ENCODE results near the gene CEMIP. TPM values are rescaled to one million over a fixed set of nuclear protein-coding genes. Genes with fewer than 3 reads are reported as not detected.

The CEMIP gene
- total RNA-seq, 1 donor from 2014 or later = 0.30 TPM

GRCh38 chr15:80820092-80820491 is 40.9 kb downstream of the CEMIP start:
- DNase-seq (ENCODE audit: low spot score) = no peak
- H3K27ac Mint-ChIP-seq = no peak overlapping the region
- intact Hi-C loops (cut with micrococcal nuclease) = no loop called here
- H3K9me3 Mint-ChIP-seq = no peaks in the 10 kb centered on the region
- no peak overlapping the region for H3K4me3 Mint-ChIP-seq (ENCODE audit: low read depth)
- peaks cover 19% of the 10 kb centered on the region for H3K27me3 Mint-ChIP-seq (ENCODE audit: low read depth)
- peaks cover 1% of the 10 kb centered on the region for H3K4me1 Mint-ChIP-seq (ENCODE audit: low read depth)
- H3K36me3 Mint-ChIP-seq (ENCODE audit: low read depth) = no peaks in the 10 kb centered on the region

DNA sequence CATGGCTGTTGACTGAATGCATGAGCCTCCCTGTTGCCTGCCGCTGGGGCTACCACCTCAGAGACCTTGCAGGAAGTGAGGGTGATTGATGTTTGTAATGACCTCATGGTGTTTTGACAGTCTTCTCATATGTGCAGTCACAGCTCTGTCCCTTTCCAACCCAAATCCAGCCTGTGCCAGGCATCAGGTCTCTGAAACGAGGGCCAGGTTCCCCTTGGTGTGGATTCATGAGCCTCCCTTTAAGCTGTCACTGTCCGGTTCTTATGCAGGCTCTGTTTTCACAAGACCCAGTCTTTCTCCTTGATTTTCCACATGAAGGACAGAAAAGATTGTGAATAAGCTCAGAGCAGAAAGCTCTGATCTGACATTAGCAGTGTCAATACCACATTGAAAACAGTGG is 43.1 kb downstream of the CEMIP start:
- H3K27me3 Mint-ChIP-seq (ENCODE audit: low read depth) = peaks cover 11% of the 10 kb centered on the region
- H3K27ac Mint-ChIP-seq = no peak overlapping the region
- intact Hi-C loops (cut with micrococcal nuclease) = no loop called here
- no peak overlapping the region for H3K4me3 Mint-ChIP-seq (ENCODE audit: low read depth)
- H3K9me3 Mint-ChIP-seq = no peaks in the 10 kb centered on the region
- no peaks in the 10 kb centered on the region for H3K36me3 Mint-ChIP-seq (ENCODE audit: low read depth)
- DNase-seq (ENCODE audit: low spot score) = no peak
- H3K4me1 Mint-ChIP-seq (ENCODE audit: low read depth) = no peaks in the 10 kb centered on the region

GRCh38 chr15:80822676-80823075 is 43.5 kb downstream of the CEMIP start:
- Mint-ChIP-seq H3K36me3 (ENCODE audit: low read depth) (no peaks in the 10 kb centered on the region), H3K4me1 (ENCODE audit: low read depth) (no peaks in the 10 kb centered on the region), H3K9me3 (no peaks in the 10 kb centered on the region), H3K27me3 (ENCODE audit: low read depth) (peaks cover 11% of the 10 kb centered on the region), H3K4me3 (ENCODE audit: low read depth) (no peak overlapping the region), H3K27ac (no peak overlapping the region)
- intact Hi-C loops (cut with micrococcal nuclease) = no loop called here
- DNase-seq (ENCODE audit: low spot score) = no peak

- Mint-ChIP-seq H3K36me3 (ENCODE audit: low read depth) (no peaks in the 10 kb centered on the region), H3K4me3 (ENCODE audit: low read depth) (no peak overlapping the region), H3K27me3 (ENCODE audit: low read depth) (peaks cover 8% of the 10 kb centered on the region), H3K9me3 (no peaks in the 10 kb centered on the region), H3K4me1 (ENCODE audit: low read depth) (no peaks in the 10 kb centered on the region), H3K27ac (no peak overlapping the region)
- intact Hi-C loops (cut with micrococcal nuclease) = no loop called here
- no peak for DNase-seq (ENCODE audit: low spot score)
These were observed 44.0 kb downstream of the CEMIP start for GRCh38 chr15:80823120-80823519.

- Mint-ChIP-seq H3K36me3 (ENCODE audit: low read depth) (no peaks in the 10 kb centered on the region), H3K27me3 (ENCODE audit: low read depth) (peaks cover 4% of the 10 kb centered on the region), H3K27ac (no peak overlapping the region), H3K9me3 (no peaks in the 10 kb centered on the region), H3K4me3 (ENCODE audit: low read depth) (no peak overlapping the region), H3K4me1 (ENCODE audit: low read depth) (no peaks in the 10 kb centered on the region)
- intact Hi-C loops (cut with micrococcal nuclease) = no loop called here
- no peak for DNase-seq (ENCODE audit: low spot score)
These were observed 44.8 kb downstream of the CEMIP start for GRCh38 chr15:80823995-80824394.

- H3K27ac Mint-ChIP-seq = no peak overlapping the region
- no peaks in the 10 kb centered on the region for H3K4me1 Mint-ChIP-seq (ENCODE audit: low read depth)
- H3K4me3 Mint-ChIP-seq (ENCODE audit: low read depth) = no peak overlapping the region
- H3K9me3 Mint-ChIP-seq = no peaks in the 10 kb centered on the region
- peaks cover 4% of the 10 kb centered on the region for H3K27me3 Mint-ChIP-seq (ENCODE audit: low read depth)
- no peak for DNase-seq (ENCODE audit: low spot score)
- H3K36me3 Mint-ChIP-seq (ENCODE audit: low read depth) = no peaks in the 10 kb centered on the region
- intact Hi-C loops (cut with micrococcal nuclease) = no loop called here
These were observed 46.3 kb downstream of the CEMIP start for GRCh38 chr15:80825361-80826030.

DNA sequence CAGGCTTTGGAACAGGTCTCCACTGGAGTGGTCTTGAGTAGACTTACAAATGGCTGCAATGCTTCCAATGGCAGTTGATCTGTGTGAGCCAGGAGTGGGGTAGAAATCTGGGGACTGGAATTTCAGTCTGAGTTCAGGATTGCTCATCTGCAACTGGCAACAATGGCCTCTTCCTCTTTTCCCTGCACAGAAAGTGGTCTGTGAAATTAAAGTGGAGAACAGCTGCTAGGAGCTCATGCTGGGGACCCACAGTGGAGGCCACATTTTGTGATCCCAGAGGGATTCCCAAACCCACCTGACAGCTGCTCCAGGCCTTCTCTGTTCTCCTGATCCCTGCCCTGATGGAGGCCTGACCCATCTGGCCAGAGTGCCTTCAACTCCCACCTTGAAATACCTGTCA is 49.6 kb downstream of the CEMIP start:
- peaks cover 5% of the 10 kb centered on the region for H3K27me3 Mint-ChIP-seq (ENCODE audit: low read depth)
- intact Hi-C loops (cut with micrococcal nuclease) = no loop called here

DNA sequence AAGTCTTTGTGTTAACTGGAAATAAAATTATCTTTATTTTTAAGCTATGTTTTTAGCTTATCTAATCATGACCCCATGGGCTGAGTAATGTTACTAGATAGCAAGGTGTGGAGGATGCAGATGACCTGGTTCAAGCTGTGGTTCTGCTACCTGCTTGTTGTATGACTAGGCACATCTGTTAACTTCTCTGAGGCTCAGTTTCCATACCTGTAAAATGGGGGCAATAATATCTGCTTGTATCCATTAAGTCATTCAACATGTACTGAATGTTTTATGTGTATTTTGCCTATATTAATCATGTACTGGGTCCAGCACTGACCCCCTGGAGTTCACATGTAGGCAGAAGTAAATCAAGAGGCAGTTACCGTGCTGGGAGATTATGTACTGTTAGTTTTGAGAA is 51.5 kb downstream of the CEMIP start:
- peaks cover 8% of the 10 kb centered on the region for H3K27me3 Mint-ChIP-seq (ENCODE audit: low read depth)

More for the DNA sequence above, 49.6 kb downstream of the CEMIP start:
- DNase-seq (ENCODE audit: low spot score) = no peak
- no peaks in the 10 kb centered on the region for H3K4me1 Mint-ChIP-seq (ENCODE audit: low read depth)
- H3K9me3 Mint-ChIP-seq = no peaks in the 10 kb centered on the region
- no peak overlapping the region for H3K27ac Mint-ChIP-seq
- H3K36me3 Mint-ChIP-seq (ENCODE audit: low read depth) = no peaks in the 10 kb centered on the region
- H3K4me3 Mint-ChIP-seq (ENCODE audit: low read depth) = no peak overlapping the region

DNA sequence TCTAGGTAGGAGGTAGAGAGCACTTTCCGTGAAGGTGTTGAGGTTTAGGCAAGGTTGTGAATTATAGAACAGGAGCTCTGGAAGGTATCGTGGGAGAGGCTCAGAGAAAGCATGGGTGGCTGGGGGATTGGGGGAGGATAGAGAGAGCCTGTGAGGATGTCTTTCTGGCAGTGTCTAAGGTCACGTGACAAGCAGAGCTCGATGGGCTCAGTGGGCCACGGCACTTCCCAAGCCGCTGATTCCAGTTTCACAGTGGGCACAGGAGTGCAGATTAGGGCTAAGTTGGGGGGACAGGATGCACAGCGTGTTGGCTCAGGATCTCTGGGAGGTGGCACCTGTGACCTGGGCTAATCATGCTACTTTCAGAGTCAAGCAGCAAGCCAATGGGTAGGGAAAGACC is 52.0 kb downstream of the CEMIP start:
- Mint-ChIP-seq H3K9me3 (no peaks in the 10 kb centered on the region), H3K27ac (no peak overlapping the region), H3K4me1 (ENCODE audit: low read depth) (no peaks in the 10 kb centered on the region), H3K36me3 (ENCODE audit: low read depth) (no peaks in the 10 kb centered on the region), H3K27me3 (ENCODE audit: low read depth) (peaks cover 8% of the 10 kb centered on the region), H3K4me3 (ENCODE audit: low read depth) (no peak overlapping the region)
- no peak for DNase-seq (ENCODE audit: low spot score)
- intact Hi-C loops (cut with micrococcal nuclease) = no loop called here

More for the DNA sequence above, 51.5 kb downstream of the CEMIP start:
- H3K36me3 Mint-ChIP-seq (ENCODE audit: low read depth) = no peaks in the 10 kb centered on the region
- no peaks in the 10 kb centered on the region for H3K9me3 Mint-ChIP-seq
- no peaks in the 10 kb centered on the region for H3K4me1 Mint-ChIP-seq (ENCODE audit: low read depth)
- intact Hi-C loops (cut with micrococcal nuclease) = no loop called here
- DNase-seq (ENCODE audit: low spot score) = no peak
- no peak overlapping the region for H3K27ac Mint-ChIP-seq
- H3K4me3 Mint-ChIP-seq (ENCODE audit: low read depth) = no peak overlapping the region

DNA sequence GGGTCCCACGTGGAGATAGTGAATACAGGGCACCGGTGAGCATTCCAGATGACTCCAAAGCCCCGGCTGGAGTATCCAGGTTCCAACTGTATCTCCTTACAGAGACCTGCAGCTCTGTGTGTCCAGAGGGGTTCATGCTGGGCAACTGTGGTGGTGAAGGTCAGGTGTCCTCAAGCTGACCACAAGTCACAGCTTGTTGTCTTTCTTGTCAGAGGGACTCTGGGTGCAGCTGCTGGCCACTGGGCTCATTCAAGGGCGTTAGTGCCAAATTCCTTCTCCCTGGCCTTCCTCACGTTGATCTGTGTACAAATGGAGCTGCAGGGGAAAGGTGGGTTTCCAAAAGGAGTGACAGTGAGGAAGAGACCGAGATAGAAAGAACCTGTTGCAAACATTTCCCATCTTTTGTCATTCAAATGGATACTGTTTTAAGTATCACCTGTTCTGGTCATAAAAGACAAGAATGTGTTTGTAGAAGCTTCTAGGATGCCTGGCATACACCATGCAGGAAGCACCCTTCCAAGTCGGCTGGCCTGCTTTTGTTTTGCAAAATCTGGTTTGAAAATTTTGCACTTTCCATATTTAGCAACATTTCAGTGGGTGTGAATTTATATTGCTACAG is 52.5 kb downstream of the CEMIP start:
- intact Hi-C loops (cut with micrococcal nuclease) = no loop called here
- DNase-seq (ENCODE audit: low spot score) = no peak
- Mint-ChIP-seq H3K36me3 (ENCODE audit: low read depth) (no peaks in the 10 kb centered on the region), H3K4me1 (ENCODE audit: low read depth) (no peaks in the 10 kb centered on the region), H3K27ac (no peak overlapping the region), H3K4me3 (ENCODE audit: low read depth) (no peak overlapping the region), H3K27me3 (ENCODE audit: low read depth) (peaks cover 11% of the 10 kb centered on the region), H3K9me3 (no peaks in the 10 kb centered on the region)

DNA sequence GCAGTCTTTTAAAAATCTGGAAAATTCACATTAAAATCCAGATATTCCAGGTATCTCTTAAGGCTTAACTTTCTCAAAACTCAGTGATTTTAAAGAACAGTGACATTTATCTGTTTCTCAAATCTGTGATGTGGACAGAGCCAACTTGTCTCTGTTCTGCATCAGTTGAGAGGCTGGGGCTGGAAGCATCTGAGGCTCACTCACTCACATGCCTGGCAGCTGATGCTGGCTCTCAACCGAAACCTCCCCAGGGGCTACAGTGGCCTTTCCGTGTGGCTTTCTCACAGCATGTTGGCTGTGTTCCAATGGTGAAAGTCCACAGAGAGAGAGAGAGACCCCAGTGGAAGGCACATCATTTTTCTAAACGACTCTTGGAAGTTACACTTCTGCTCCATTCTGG is 53.5 kb downstream of the CEMIP start:
- no peaks in the 10 kb centered on the region for H3K4me1 Mint-ChIP-seq (ENCODE audit: low read depth)
- intact Hi-C loops (cut with micrococcal nuclease) = no loop called here
- no peaks in the 10 kb centered on the region for H3K36me3 Mint-ChIP-seq (ENCODE audit: low read depth)
- H3K4me3 Mint-ChIP-seq (ENCODE audit: low read depth) = no peak overlapping the region
- no peak overlapping the region for H3K27ac Mint-ChIP-seq
- no peaks in the 10 kb centered on the region for H3K9me3 Mint-ChIP-seq
- DNase-seq (ENCODE audit: low spot score) = no peak
- peaks cover 11% of the 10 kb centered on the region for H3K27me3 Mint-ChIP-seq (ENCODE audit: low read depth)

- Mint-ChIP-seq H3K36me3 (ENCODE audit: low read depth) (no peaks in the 10 kb centered on the region), H3K4me1 (ENCODE audit: low read depth) (no peaks in the 10 kb centered on the region), H3K4me3 (ENCODE audit: low read depth) (no peak overlapping the region), H3K27me3 (ENCODE audit: low read depth) (peaks cover 13% of the 10 kb centered on the region), H3K27ac (no peak overlapping the region), H3K9me3 (no peaks in the 10 kb centered on the region)
- no peak for DNase-seq (ENCODE audit: low spot score)
- intact Hi-C loops (cut with micrococcal nuclease) = no loop called here
These were observed 55.2 kb downstream of the CEMIP start for GRCh38 chr15:80834402-80834801.

DNA sequence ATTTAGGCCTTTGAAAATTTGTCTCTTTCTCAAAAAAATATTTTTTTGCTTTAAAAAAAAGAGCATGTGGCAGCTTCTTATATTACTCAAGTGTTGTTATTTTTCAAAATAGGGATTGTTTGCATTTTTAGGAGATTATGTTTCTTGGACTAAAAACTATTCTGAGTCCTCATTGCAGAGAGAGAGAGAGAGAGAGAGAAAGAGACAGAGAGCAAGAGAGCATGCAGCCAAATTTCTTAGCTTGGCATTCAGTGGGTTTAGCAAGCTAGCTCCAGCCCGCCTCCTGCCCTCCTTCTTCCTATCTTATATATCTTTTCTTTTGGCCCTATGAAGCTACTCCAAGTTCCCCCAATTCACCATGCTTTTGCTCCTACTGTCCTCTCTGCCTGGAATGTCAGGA is 55.7 kb downstream of the CEMIP start:
- Mint-ChIP-seq H3K9me3 (no peaks in the 10 kb centered on the region), H3K27ac (no peak overlapping the region), H3K36me3 (ENCODE audit: low read depth) (no peaks in the 10 kb centered on the region), H3K4me1 (ENCODE audit: low read depth) (no peaks in the 10 kb centered on the region), H3K27me3 (ENCODE audit: low read depth) (peaks cover 13% of the 10 kb centered on the region), H3K4me3 (ENCODE audit: low read depth) (no peak overlapping the region)
- intact Hi-C loops (cut with micrococcal nuclease) = no loop called here
- no peak for DNase-seq (ENCODE audit: low spot score)
